ENCODE data around the gene TLDC2.
"Not testable (repeated sequence)": the region's sequence is repeated elsewhere in the genome, so short reads cannot be mapped to it uniquely, and the experiment has no call there.

The TLDC2 gene

DNA sequence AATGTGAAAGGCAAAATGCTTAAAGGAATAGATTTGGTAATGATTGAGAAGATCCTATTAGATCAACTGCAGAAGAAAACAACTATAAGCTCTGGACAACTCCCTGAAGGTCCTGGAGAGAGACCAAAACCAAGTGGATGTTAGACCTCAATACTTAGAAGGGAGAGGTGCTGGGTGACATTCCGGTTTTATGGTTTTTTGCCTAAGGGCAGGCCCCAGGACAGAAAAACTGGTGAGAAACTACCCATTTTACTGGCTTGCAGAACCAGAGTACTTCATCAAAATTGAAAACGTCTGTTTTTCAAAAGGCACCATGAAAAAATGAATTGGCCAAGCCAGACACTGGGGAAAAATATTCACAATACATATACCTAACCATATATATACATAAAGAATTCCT is 49.3 kb downstream of the TLDC2 start:
- H3K36me3 ChIP-seq: peaks cover 73 to 80% (median 79%) of the 10 kb centered on the region in 3 donors
- TF ChIP-seq, protein P1, sequence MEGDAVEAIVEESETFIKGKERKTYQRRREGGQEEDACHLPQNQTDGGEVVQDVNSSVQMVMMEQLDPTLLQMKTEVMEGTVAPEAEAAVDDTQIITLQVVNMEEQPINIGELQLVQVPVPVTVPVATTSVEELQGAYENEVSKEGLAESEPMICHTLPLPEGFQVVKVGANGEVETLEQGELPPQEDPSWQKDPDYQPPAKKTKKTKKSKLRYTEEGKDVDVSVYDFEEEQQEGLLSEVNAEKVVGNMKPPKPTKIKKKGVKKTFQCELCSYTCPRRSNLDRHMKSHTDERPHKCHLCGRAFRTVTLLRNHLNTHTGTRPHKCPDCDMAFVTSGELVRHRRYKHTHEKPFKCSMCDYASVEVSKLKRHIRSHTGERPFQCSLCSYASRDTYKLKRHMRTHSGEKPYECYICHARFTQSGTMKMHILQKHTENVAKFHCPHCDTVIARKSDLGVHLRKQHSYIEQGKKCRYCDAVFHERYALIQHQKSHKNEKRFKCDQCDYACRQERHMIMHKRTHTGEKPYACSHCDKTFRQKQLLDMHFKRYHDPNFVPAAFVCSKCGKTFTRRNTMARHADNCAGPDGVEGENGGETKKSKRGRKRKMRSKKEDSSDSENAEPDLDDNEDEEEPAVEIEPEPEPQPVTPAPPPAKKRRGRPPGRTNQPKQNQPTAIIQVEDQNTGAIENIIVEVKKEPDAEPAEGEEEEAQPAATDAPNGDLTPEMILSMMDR (IDR thresholded peaks at IDR 0.05): no peak

DNA sequence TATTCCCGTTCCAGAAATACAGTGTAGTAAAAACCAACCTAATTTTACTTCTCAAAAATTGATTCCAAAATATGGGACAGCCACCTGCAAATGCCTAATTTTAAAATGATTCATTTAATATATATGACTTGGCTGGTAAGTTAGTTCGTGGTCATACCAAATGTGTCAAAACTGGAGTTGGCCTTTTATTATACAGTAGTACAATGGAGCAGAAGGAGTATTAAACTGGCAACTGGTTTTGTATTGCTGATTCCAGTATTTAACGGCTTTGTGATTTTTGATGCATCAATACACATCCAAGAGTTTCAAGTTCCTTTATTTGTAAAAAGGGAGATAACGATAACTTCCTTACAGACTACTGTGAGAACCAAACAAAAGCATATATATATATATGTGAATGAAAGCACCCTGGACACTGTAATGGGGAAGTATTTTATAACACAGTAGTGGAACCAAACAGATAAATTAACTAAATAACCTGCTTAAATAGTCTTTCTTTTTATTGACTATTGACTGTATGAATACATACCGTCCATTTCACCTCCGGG is 50.8 kb downstream of the TLDC2 start:
- DNase-seq: no peak
- intact Hi-C loops (cut with DNase I; ENCODE audit: low total_unique reads): loop anchor here (5.0 kb wide), 1 partner anchor 1164 kb away; no protein-coding TSS in a partner anchor
- Histone ChIP-seq H3K9me3 (no peaks in the 10 kb centered on the region), H3K36me3 (peaks cover 76 to 79% (median 78%) of the 10 kb centered on the region in 3 donors), H3K27me3 (no peaks in the 10 kb centered on the region), H3K4me3 (no peak overlapping the region), H3K27ac (no peak overlapping the region), H3K4me1 (peaks cover 0 to 11% (median 0%) of the 10 kb centered on the region in 4 donors)
- TF ChIP-seq, protein P1 (IDR thresholded peaks at IDR 0.05): no peak

More for the DNA sequence above, 49.3 kb downstream of the TLDC2 start:
- Histone ChIP-seq H3K27ac (no peak overlapping the region), H3K4me1 (peaks cover 0 to 4% (median 0%) of the 10 kb centered on the region in 4 donors), H3K27me3 (no peaks in the 10 kb centered on the region), H3K9me3 (no peaks in the 10 kb centered on the region), H3K4me3 (no peak overlapping the region)
- DNase-seq: no peak
- intact Hi-C loops (cut with DNase I; ENCODE audit: low total_unique reads): loop anchor here (5.0 kb wide), 1 partner anchor 1163 kb away; no protein-coding TSS in a partner anchor

DNA sequence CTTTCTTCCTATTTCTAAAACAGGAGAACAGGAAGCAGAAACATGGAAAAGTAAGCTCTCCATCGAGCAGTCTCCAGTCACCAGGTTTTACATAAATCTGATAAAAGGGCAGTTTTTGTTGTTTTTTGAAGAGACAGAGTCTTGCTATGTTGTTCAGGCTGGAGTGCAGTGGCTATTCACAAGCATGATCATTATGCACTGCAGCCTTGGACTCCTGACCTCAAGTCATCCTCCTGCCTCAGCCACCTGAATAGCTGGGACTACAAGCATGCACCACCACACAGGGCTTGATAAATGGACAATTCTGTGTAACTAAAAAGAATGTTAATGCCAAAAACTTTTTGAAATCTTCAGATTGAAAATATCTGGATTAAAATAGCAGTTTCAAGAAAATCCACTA is 51.8 kb downstream of the TLDC2 start:
- H3K36me3 ChIP-seq: peaks cover 74 to 85% (median 81%) of the 10 kb centered on the region in 3 donors
- intact Hi-C loops (cut with DNase I; ENCODE audit: low total_unique reads): loop anchor here (5.0 kb wide), 1 partner anchor 1165 kb away; no protein-coding TSS in a partner anchor
- TF ChIP-seq, protein P1 (IDR thresholded peaks at IDR 0.05): no peak
- H3K4me1 ChIP-seq: peaks cover 0 to 14% (median 0%) of the 10 kb centered on the region in 4 donors
- no peak overlapping the region for H3K4me3 ChIP-seq
- H3K9me3 ChIP-seq: no peaks in the 10 kb centered on the region
- no peak overlapping the region for H3K27ac ChIP-seq
- DNase-seq: no peak
- H3K27me3 ChIP-seq: no peaks in the 10 kb centered on the region

DNA sequence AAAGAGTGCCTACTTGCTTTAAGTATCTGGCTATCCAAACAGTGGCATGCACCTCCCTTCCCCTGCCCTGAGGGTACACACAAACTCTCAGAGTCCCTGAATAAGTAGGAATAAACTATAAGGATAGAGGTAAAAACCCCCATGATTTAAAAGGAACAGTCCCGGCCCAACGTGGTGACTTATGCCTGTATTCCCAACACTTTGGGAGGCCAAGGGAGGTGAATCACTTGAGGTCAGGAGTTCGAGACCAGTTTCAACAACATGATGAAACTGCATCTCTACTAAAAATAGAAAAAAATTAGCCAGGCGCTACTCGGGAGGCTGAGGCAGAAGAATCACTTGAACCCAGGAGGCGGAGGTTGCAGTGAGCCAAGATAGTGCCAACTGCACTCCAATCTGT is 53.4 kb downstream of the TLDC2 start:
- Histone ChIP-seq H3K27me3 (no peaks in the 10 kb centered on the region), H3K4me3 (no peak overlapping the region), H3K27ac (no peak overlapping the region), H3K4me1 (peaks cover 0 to 14% (median 0%) of the 10 kb centered on the region in 4 donors), H3K9me3 (no peaks in the 10 kb centered on the region), H3K36me3 (peaks cover 82 to 95% (median 86%) of the 10 kb centered on the region in 3 donors)
- intact Hi-C loops (cut with DNase I; ENCODE audit: low total_unique reads): loop anchor here (5.0 kb wide), 1 partner anchor 1167 kb away; no protein-coding TSS in a partner anchor
- peak in 1 of 2 donors; percentile 33 for DNase-seq
- TF ChIP-seq, protein P1 (IDR thresholded peaks at IDR 0.05): no peak

DNA sequence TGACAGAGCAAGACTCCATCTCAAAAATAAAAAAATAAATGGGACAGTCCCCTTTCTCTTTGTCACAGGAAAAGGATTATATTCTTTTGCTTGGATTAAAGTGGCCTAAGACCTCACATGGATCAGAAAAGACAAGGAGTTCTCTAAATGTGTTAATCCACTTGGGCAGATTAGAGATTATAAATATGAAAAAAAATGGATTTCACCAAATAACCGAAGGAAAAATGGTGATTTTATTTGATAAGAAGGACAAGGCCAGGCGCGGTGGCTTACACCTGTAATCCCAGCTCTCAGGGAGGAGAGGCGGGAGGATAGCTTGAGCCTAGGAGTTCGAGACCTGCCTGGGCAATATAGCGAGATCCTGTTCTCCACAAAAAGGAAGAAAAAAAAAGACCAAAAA is 53.8 kb downstream of the TLDC2 start:
- TF ChIP-seq, protein P1 (IDR thresholded peaks at IDR 0.05): no peak
- Histone ChIP-seq H3K4me1 (peaks cover 0 to 14% (median 0%) of the 10 kb centered on the region in 4 donors), H3K27ac (no peak overlapping the region), H3K4me3 (no peak overlapping the region), H3K9me3 (no peaks in the 10 kb centered on the region), H3K36me3 (peaks cover 83 to 95% (median 85%) of the 10 kb centered on the region in 3 donors), H3K27me3 (no peaks in the 10 kb centered on the region)
- DNase-seq: no peak
- intact Hi-C loops (cut with DNase I; ENCODE audit: low total_unique reads): loop anchor here (5.0 kb wide), 1 partner anchor 1167 kb away; no protein-coding TSS in a partner anchor

DNA sequence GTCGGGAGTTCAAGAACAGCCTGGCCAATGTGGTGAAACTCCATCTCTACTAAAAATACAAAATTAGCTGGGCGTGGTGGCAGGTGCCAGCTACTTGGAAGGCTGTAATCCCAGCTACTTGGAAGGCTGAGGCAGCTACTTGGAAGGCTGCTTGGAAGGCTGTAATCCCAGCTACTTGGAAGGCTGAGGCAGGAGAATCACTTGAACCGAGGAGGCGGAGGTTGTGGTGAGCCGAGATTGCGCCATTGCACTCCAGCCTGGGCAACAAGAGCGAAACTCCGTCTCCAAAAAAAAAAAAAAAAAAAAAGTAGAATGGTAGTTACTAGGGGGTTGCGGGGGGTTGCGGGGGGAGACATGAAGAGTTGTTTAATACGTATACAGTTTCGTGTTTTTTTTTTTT is 56.1 kb downstream of the TLDC2 start:
- H3K9me3 ChIP-seq; intact Hi-C loops (cut with DNase I; ENCODE audit: low total_unique reads); H3K27ac ChIP-seq; H3K27me3 ChIP-seq; H3K4me3 ChIP-seq: not testable (repeated sequence)
- H3K36me3 ChIP-seq: peaks cover 72 to 86% (median 83%) of the 10 kb centered on the region in 3 donors
- H3K4me1 ChIP-seq: peaks cover 0 to 32% (median 7%) of the 10 kb centered on the region in 4 donors
- DNase-seq: peak in 1 of 2 donors; percentile 69
